Nephron progenitor cell (in vitro differentiated cells): ENCODE measurements around the gene PRKG1.

Experiments
- DNase-seq: peaks from one replicate; pipeline ENCODE4 v3.0.0; 2021
- H3K27ac Mint-ChIP-seq: 2 replicates; pipeline ENCODE4 v1.8.0; 2021; ENCODE audit warnings: mild to moderate bottlenecking, moderate library complexity, mixed read lengths
- H3K27me3 Mint-ChIP-seq: 2 replicates; pipeline ENCODE4 v1.8.0; 2021; ENCODE audit warnings: mild to moderate bottlenecking, low read depth, mixed read lengths; ENCODE audit not compliant: poor library complexity
- H3K36me3 Mint-ChIP-seq: 2 replicates; pipeline ENCODE4 v1.8.0; 2021; ENCODE audit warnings: low read depth, mixed read lengths
- H3K4me1 Mint-ChIP-seq: 2 replicates; pipeline ENCODE4 v1.8.0; 2021; ENCODE audit warnings: mixed read lengths
- H3K4me3 Mint-ChIP-seq: 2 replicates; pipeline ENCODE4 v1.8.0; 2021; ENCODE audit warnings: mild to moderate bottlenecking, moderate library complexity, mixed read lengths
- H3K9me3 Mint-ChIP-seq: 2 replicates; pipeline ENCODE4 v1.8.0; 2021; ENCODE audit warnings: mild to moderate bottlenecking, moderate library complexity, mixed read lengths
- TF ChIP-seq, protein P1 (sequence below): fragments of 200-600 bp; sonication (generic); IDR thresholded peaks from 2 replicates; pipeline ENCODE4 v1.5.0; 2021; ENCODE audit warnings: antibody characterized with exemption

Gene PRKG1

DNA sequence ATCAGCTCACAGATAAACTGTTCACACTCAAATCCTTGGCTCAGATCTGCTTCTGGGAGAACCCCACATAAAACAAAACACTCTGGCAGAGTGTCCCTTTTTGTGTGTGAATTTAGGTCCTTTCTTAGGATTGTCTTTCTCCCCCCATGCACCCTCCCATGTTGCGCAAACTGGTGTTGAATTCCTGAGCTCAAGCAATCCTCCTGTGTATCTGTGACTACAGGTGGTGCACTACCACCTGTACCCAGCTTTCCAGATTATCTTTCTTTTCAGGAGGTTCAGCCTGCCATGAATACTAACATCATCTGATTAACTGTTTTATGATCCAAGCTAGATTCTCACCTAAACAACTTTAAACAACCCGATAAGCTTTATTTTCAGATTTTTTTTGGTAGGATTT, 802.7 kb downstream of the PRKG1 start:
- TF ChIP-seq, protein P1, sequence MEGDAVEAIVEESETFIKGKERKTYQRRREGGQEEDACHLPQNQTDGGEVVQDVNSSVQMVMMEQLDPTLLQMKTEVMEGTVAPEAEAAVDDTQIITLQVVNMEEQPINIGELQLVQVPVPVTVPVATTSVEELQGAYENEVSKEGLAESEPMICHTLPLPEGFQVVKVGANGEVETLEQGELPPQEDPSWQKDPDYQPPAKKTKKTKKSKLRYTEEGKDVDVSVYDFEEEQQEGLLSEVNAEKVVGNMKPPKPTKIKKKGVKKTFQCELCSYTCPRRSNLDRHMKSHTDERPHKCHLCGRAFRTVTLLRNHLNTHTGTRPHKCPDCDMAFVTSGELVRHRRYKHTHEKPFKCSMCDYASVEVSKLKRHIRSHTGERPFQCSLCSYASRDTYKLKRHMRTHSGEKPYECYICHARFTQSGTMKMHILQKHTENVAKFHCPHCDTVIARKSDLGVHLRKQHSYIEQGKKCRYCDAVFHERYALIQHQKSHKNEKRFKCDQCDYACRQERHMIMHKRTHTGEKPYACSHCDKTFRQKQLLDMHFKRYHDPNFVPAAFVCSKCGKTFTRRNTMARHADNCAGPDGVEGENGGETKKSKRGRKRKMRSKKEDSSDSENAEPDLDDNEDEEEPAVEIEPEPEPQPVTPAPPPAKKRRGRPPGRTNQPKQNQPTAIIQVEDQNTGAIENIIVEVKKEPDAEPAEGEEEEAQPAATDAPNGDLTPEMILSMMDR, result no peak
- DNase-seq, result no peak
- H3K9me3 Mint-ChIP-seq, result no peaks in the 10 kb centered on the region
- H3K36me3 Mint-ChIP-seq, result no peaks in the 10 kb centered on the region
- H3K27me3 Mint-ChIP-seq, result no peaks in the 10 kb centered on the region
- no peak overlapping the region for H3K4me3 Mint-ChIP-seq
- peaks cover 4% of the 10 kb centered on the region for H3K4me1 Mint-ChIP-seq
- no peak overlapping the region for H3K27ac Mint-ChIP-seq

DNA sequence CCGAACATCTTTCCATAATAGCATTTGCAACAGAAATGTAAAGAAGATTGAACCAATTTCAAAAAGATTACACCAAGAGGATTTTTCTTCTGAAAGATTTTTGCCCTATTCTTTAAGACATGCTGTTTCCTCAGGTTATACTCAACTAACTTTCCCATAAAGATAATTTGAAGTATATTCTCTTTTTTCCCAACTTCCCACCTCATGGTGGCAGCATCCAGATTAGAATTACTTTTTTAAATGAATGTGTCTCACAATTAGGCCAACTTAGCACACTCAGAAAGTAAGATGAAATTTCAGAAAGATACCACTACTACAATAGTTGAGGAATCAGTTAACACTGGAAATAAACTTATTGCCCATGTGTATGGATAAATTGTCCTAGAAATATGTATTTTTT, 803.3 kb downstream of the PRKG1 start:
- Mint-ChIP-seq H3K4me1 (peaks cover 4% of the 10 kb centered on the region), H3K4me3 (no peak overlapping the region), H3K27ac (no peak overlapping the region), H3K36me3 (no peaks in the 10 kb centered on the region), H3K27me3 (no peaks in the 10 kb centered on the region), H3K9me3 (peaks cover 4% of the 10 kb centered on the region)
- no peak for DNase-seq
- TF ChIP-seq, protein P1, result no peak

DNA sequence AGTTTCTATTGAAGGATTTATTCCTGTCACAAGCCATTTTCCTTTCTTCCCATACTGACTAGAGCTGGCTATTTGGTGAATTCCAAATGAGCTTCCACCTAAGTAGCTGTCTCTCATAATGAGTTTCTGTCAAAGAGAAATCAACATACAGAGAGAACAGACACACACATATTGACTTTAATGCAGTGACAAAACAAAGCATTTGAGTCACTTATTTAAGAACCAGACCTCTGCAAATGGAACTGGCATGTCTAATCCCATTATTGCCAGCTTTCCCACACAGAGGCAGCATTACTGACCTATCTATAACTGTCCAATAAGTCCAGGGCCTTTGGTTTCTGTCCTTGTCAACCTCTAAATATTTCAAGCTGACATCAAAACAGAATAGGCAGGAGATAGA, 804.4 kb downstream of the PRKG1 start:
- H3K4me1 Mint-ChIP-seq, result peaks cover 4% of the 10 kb centered on the region
- H3K27ac Mint-ChIP-seq, result no peak overlapping the region
- TF ChIP-seq, protein P1, result no peak
- no peaks in the 10 kb centered on the region for H3K27me3 Mint-ChIP-seq
- no peak for DNase-seq
- H3K36me3 Mint-ChIP-seq, result no peaks in the 10 kb centered on the region
- peaks cover 4% of the 10 kb centered on the region for H3K9me3 Mint-ChIP-seq
- H3K4me3 Mint-ChIP-seq, result no peak overlapping the region

DNA sequence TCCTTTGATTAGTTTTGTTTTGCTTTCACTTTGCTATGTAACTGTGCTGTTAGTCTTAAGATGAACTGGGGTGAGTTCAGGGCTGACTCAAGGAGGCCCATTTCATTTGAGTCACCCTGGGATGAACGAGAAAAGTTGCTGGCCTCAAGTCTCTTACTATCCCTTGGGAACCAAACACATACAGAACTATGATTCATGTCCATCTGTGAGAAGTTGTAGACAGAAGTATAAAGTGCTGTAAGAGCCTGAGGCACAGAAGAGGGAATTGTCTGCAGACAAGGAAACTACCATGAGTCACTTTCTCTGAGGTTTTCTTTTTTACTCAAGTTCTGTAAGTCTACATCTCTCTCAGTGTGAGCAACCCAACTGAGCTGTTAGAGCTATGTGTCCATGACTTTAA, 805.0 kb downstream of the PRKG1 start:
- no peaks in the 10 kb centered on the region for H3K27me3 Mint-ChIP-seq
- H3K27ac Mint-ChIP-seq, result no peak overlapping the region
- peaks cover 4% of the 10 kb centered on the region for H3K9me3 Mint-ChIP-seq
- H3K4me1 Mint-ChIP-seq, result peaks cover 4% of the 10 kb centered on the region
- no peak overlapping the region for H3K4me3 Mint-ChIP-seq
- no peaks in the 10 kb centered on the region for H3K36me3 Mint-ChIP-seq
- TF ChIP-seq, protein P1, result no peak
- no peak for DNase-seq

DNA sequence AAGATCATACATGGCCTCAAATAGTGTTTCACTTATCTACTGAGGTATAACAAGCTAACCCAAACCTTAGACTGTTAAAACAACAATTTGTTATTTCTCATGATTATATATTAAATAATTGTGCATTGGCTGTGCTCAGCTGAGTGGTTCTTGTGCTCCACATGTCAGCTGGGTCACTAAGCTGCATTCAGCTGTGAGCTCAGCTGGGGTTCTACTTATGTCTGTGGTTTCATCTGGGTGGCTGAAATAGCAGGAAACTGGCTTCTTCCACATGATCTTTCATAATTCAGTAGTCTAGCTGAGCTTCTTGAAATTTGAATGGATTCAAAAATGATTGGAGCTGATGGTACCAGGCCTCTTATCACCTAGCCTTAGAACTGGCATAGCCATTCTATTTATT, 806.9 kb downstream of the PRKG1 start:
- no peak overlapping the region for H3K27ac Mint-ChIP-seq
- no peaks in the 10 kb centered on the region for H3K36me3 Mint-ChIP-seq
- no peak for DNase-seq
- peaks cover 4% of the 10 kb centered on the region for H3K4me1 Mint-ChIP-seq
- peaks cover 4% of the 10 kb centered on the region for H3K9me3 Mint-ChIP-seq
- TF ChIP-seq, protein P1, result no peak
- H3K27me3 Mint-ChIP-seq, result no peaks in the 10 kb centered on the region
- no peak overlapping the region for H3K4me3 Mint-ChIP-seq

DNA sequence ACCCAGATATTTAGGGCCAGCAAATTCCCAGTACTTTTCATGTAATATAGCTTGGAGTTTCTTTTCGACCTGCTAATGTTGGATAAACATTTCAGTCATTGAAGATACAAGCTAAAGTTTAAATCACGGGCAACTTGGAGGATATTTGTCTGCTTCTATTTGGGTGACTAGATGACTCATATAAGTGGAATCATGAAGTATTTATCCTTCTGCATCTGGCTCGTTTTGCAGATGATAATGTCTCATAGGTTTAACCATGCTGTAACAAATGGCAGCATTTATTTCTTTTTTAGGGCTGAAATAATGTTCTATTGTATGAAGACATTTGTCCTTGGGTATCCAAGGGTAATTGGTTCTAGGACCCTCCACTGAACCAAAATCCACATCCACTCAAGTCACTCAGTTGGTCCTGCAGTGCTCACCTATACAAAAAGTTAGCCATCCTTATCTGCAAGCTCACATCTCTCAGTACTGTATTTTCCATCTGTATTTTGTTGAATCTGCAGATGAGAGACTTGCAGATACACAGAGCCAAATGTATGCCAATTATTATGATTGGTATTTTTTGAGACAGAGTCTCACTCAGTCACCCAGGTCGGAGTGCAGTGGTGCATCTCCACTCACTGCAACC, 812.3 kb downstream of the PRKG1 start:
- peaks cover 4% of the 10 kb centered on the region for H3K9me3 Mint-ChIP-seq
- TF ChIP-seq, protein P1, result no peak
- H3K4me3 Mint-ChIP-seq, result no peak overlapping the region
- no peaks in the 10 kb centered on the region for H3K27me3 Mint-ChIP-seq
- H3K36me3 Mint-ChIP-seq, result no peaks in the 10 kb centered on the region
- no peak overlapping the region for H3K27ac Mint-ChIP-seq
- H3K4me1 Mint-ChIP-seq, result no peaks in the 10 kb centered on the region
- DNase-seq, result no peak
